Ovary (tissue), 9 donors: ENCODE results near the gene ZNF423. TPM values are rescaled to one million over a fixed set of nuclear protein-coding genes. Genes with fewer than 3 reads are reported as not detected.

ENCODE experiments used
- DNase-seq, 5 donors: peaks; one replicate each; pipeline ENCODE4 v3.0.0-alpha.2; 2019 to 2020
- H3K27ac ChIP-seq, 2 donors: fragments of 200-600 bp; one replicate each; pipeline versions ENCODE4 v1.5.1 to v1.8.0; 2019 to 2022
- H3K27me3 ChIP-seq: fragments of 200-600 bp; one replicate; pipeline ENCODE4 v1.8.0; 2022
- H3K36me3 ChIP-seq: fragments of 200-600 bp; sonication (generic); one replicate; pipeline ENCODE4 v1.5.1; 2019
- H3K4me1 ChIP-seq: one replicate; pipeline ENCODE4 v1.8.1; 2013; ENCODE audit warnings: mild to moderate bottlenecking, moderate library complexity; ENCODE audit not compliant: insufficient read depth
- H3K4me3 ChIP-seq: fragments of 200-600 bp; sonication (generic); one replicate; pipeline ENCODE4 v1.5.1; 2017
- H3K9me3 ChIP-seq, 2 donors: fragments of 200-600 bp in 1 of 2; sonication (generic) in 1 of 2; one replicate each; pipeline versions ENCODE4 v1.5.1 to v1.8.1; 2013 to 2019; ENCODE audit warnings: mild to moderate bottlenecking in 1 of 2, moderate library complexity in 1 of 2
- EP300 ChIP-seq: sonication (generic); formaldehyde crosslinking; IDR thresholded peaks from one replicate; pipeline ENCODE4 v1.6.1; 2017; ENCODE audit warnings: antibody characterized with exemption
- POLR2A ChIP-seq: fragments of 450-650 bp; IDR thresholded peaks from one replicate; pipeline ENCODE4 v1.6.1; 2017; ENCODE audit warnings: antibody characterized with exemption, mild to moderate bottlenecking, moderate library complexity
- WGBS, 3 donors: extraction: QIAGEN DNeasy Blood & Tissue Kit in 1 of 3; methylation state at CpG; one replicate each; pipeline versions ENCODE4 v1.1.5 to v1.1.7; 2013 to 2017; 5-methylcytosine and 5-hydroxymethylcytosine counted together
- intact Hi-C, 4 donors: fragments of 100-400 bp; cut with DNase I; formaldehyde crosslinking; loops; one replicate each; pipeline versions ENCODE4 v1.11.0 to v1.15.1; 2022 to 2023
- polyA plus RNA-seq, 2 donors: library from polyadenylated mRNA; stranded (reverse); fragments of 200-250 nt in 1 of 2; fragments of 350-450 nt in 1 of 2; fragmentation: Illumina TruSeq in 1 of 2; extraction: RNeasy Lipid Tissue Mini Kit (QIAGEN cat#74804) in 1 of 2; gene quantifications; one replicate each; pipeline ENCODE4 v1.2.3, GENCODE V29; 2013 to 2014
- total RNA-seq, 7 donors: library from RNA; depleted of rRNA in 2 of 7; stranded (reverse); fragments of >200 nt in 2 of 7; fragmentation: NEBNext Ultra II Directional in 3 of 7; extraction: Animal tissue kit (Norgen Biotek cat#: 25700) in 3 of 7; gene quantifications; one replicate each; pipeline versions ENCODE4 v1.1.0 to v1.2.4, GENCODE V29; 2016 to 2023
- TF ChIP-seq, protein P1 (sequence below), 3 donors: fragments of 450-650 bp in 2 of 3; fragments of 200-600 bp in 1 of 3; IDR thresholded peaks; one replicate each; pipeline versions ENCODE4 v1.5.1 to v1.8.0; 2016 to 2022; ENCODE audit warnings: antibody characterized with exemption in 3 of 3, mild to moderate bottlenecking in 1 of 3
- donor health status: DM: no; HTN: no; CAD: no; lungs with moderate emphysema.
- donor health status: DM: no; HTN: no; CAD: no.
- donor health status: Bipolar disorder and iron deficiency.
- donor health status: DM: yes; HTN: yes; CAD: no.
- donor health status: DM: no; HTN: no; CAD: no.
- donor health status: DM: yes; HTN: yes; CAD: no.

ZNF423 gene
- total and polyA plus RNA-seq, 9 donors: 3.3 to 40.3 (median 12.4) TPM

DNA sequence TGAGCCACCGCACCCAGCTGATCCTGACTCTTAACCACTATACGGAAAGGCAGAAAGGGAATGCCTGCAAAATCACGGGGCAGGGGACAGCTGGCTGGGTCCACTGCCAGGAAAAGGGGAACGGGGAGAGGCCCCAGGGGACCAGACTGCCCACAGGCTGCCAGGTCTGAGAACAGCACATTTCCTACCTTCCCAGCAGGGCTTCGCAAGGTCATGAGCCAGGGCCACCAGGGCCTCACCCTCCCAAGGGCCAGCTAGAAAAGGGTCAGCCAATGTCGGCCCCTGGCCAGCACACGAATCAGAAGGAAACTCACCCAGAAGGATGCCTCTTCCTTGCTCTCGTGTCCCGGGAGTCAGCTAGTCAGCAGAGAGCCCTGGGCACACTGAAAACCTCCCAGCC lies 118.4 kb downstream of the ZNF423 start:
- Histone ChIP-seq H3K27me3 (no peaks in the 10 kb centered on the region), H3K27ac (no peak overlapping the region), H3K9me3 (no peaks in the 10 kb centered on the region), H3K36me3 (no peaks in the 10 kb centered on the region), H3K4me3 (no peak overlapping the region), H3K4me1 (peaks cover 4% of the 10 kb centered on the region)
- 77 to 91% (median 84%) methylated on average over 9 of the region's 9 CpGs for WGBS, 3 donors
- TF ChIP-seq EP300 (no peak), POLR2A (no peak)
- TF ChIP-seq, protein P1, sequence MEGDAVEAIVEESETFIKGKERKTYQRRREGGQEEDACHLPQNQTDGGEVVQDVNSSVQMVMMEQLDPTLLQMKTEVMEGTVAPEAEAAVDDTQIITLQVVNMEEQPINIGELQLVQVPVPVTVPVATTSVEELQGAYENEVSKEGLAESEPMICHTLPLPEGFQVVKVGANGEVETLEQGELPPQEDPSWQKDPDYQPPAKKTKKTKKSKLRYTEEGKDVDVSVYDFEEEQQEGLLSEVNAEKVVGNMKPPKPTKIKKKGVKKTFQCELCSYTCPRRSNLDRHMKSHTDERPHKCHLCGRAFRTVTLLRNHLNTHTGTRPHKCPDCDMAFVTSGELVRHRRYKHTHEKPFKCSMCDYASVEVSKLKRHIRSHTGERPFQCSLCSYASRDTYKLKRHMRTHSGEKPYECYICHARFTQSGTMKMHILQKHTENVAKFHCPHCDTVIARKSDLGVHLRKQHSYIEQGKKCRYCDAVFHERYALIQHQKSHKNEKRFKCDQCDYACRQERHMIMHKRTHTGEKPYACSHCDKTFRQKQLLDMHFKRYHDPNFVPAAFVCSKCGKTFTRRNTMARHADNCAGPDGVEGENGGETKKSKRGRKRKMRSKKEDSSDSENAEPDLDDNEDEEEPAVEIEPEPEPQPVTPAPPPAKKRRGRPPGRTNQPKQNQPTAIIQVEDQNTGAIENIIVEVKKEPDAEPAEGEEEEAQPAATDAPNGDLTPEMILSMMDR (IDR thresholded peaks at IDR 0.05): no peak
- intact Hi-C loops: no loop called here
- DNase-seq: no peak

DNA sequence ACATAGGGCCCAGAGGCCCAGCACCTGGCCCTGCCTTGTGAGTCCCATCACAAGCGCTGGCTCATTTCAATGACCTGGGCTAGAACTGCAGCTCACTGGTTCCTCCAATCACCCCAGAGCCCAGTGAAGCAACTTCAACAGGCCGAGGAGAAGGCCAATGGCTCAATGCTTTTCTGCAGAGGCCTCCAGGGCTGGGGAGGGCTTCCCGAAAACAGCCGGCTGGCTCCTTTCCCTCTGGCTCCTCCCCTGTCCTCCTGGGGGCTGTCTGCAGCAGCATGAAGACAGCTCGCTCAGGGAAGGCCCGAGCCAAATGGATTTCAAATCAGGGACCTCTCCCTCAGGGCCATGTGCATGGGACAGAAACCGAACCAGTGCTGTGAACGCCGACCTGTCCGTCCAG lies 121.6 kb downstream of the ZNF423 start:
- intact Hi-C loops: no loop called here
- Histone ChIP-seq H3K4me3 (no peak overlapping the region), H3K4me1 (no peaks in the 10 kb centered on the region), H3K27ac (no peak overlapping the region), H3K36me3 (no peaks in the 10 kb centered on the region), H3K9me3 (no peaks in the 10 kb centered on the region), H3K27me3 (no peaks in the 10 kb centered on the region)
- TF ChIP-seq EP300 (no peak), POLR2A (no peak)
- TF ChIP-seq, protein P1 (IDR thresholded peaks at IDR 0.05): no peak
- DNase-seq: peak in 2 of 5 donors; percentile 34 to 46
- WGBS, 3 donors: 67 to 76% (median 73%) methylated on average over 10 of the region's 10 CpGs

DNA sequence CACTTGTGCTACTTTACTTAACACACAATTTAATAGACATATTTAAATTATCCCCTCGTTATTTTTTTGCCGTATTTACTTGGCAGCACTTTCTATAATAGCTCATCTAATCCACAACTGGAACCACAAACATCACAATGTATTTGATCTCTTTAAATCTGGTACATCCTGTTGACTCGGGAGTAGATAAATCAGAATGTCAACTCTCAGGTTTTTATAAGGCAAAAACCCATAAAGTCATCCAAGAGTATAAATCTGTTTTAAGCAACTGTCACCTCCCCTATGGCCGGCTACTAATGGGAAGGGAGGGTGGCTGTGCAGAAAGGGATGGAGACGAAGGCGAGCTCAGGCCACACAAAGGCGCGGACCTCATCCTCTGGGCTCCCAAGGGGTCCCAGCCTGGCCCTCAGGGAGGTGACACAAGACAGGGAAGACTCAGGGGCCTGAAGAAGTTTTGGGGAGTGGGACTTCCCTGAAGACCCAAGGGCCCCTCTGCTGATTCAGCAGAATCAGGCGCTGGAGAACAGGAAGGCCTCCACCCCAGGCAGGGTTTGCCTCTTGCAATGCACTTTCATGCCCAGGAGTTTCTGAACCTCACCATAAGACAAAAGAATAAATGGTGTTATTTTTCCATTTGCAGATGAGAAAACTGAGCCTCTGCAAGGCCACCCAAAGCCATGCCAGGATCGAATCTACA lies 122.5 kb downstream of the ZNF423 start:
- H3K27me3 ChIP-seq: no peaks in the 10 kb centered on the region
- TF ChIP-seq POLR2A: no peak
- no peaks in the 10 kb centered on the region for H3K9me3 ChIP-seq
- DNase-seq: no peak
- no peaks in the 10 kb centered on the region for H3K4me1 ChIP-seq
- H3K36me3 ChIP-seq: no peaks in the 10 kb centered on the region
- no peak overlapping the region for H3K27ac ChIP-seq
- 76 to 84% (median 80%) methylated on average over 10 of the region's 10 CpGs for WGBS, 3 donors
- intact Hi-C loops: no loop called here
- no peak overlapping the region for H3K4me3 ChIP-seq

DNA sequence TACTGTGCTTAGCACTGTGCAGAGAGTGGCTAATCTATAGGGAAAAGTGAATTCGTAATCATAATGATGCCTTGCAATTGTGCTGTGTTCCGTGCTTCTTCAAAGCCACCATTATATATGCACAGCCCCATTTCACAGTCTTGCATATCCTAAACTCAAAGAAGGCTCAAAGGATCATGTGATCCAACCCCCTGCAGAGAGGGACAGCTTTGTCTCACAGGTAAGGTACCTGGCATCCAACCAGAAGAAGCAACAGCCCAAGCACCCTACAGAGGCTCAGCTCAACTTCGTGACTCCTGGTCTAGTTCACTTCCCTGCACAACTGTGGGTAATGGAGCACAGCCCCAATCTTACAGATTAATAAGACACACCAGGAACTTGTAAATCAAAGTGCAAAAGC lies 124.0 kb downstream of the ZNF423 start:
- no peak overlapping the region for H3K4me3 ChIP-seq
- intact Hi-C loops: no loop called here
- H3K27me3 ChIP-seq: no peaks in the 10 kb centered on the region
- H3K9me3 ChIP-seq: no peaks in the 10 kb centered on the region
- H3K36me3 ChIP-seq: no peaks in the 10 kb centered on the region
- 95 to 97% (median 97%) methylated on average over 3 of the region's 3 CpGs for WGBS, 3 donors
- H3K4me1 ChIP-seq: no peaks in the 10 kb centered on the region
- DNase-seq: no peak
- no peak overlapping the region for H3K27ac ChIP-seq
- TF ChIP-seq, protein P1 (IDR thresholded peaks at IDR 0.05): no peak
- TF ChIP-seq POLR2A (no peak), EP300 (no peak)

DNA sequence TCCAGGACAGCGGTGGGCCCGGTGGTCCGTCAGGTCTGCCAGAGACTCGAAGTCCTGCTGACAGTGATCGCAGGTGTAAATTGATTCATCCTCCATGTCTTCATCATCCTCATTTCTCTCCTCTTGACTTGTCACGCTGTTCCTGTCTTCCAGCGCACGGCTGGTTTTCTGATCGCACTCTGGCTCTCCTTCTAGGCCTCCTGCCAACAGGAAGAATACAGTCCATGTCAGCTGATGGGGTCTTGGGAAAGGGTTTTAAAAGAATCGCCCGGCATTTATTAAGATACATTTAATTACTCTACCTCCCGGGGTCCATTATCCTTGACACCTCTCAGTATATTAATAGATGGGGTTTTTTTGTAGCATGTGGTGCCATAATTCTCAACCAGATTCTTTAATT lies 125.1 kb downstream of the ZNF423 start:
- H3K27ac ChIP-seq: no peak overlapping the region
- no peaks in the 10 kb centered on the region for H3K9me3 ChIP-seq
- WGBS, 3 donors: 87 to 95% (median 91%) methylated on average over 12 of the region's 12 CpGs
- H3K27me3 ChIP-seq: no peaks in the 10 kb centered on the region
- H3K4me1 ChIP-seq: no peaks in the 10 kb centered on the region
- intact Hi-C loops: no loop called here
- H3K36me3 ChIP-seq: no peaks in the 10 kb centered on the region
- TF ChIP-seq POLR2A: no peak
- no peak for TF ChIP-seq EP300
- TF ChIP-seq, protein P1 (IDR thresholded peaks at IDR 0.05): no peak
- no peak overlapping the region for H3K4me3 ChIP-seq
- DNase-seq: no peak
